Stimulated activated CD4-positive, alpha-beta T cell treated with anti-CD3 and anti-CD28 coated beads, Interleukin-15, amount 100 ng/mL, for 24 hours (primary cell): ENCODE results near the gene RIN2.

Experiments used
- DNase-seq: peaks from one replicate; pipeline ENCODE4 v3.0.0-alpha.2; 2020

RIN2 gene, protein sequence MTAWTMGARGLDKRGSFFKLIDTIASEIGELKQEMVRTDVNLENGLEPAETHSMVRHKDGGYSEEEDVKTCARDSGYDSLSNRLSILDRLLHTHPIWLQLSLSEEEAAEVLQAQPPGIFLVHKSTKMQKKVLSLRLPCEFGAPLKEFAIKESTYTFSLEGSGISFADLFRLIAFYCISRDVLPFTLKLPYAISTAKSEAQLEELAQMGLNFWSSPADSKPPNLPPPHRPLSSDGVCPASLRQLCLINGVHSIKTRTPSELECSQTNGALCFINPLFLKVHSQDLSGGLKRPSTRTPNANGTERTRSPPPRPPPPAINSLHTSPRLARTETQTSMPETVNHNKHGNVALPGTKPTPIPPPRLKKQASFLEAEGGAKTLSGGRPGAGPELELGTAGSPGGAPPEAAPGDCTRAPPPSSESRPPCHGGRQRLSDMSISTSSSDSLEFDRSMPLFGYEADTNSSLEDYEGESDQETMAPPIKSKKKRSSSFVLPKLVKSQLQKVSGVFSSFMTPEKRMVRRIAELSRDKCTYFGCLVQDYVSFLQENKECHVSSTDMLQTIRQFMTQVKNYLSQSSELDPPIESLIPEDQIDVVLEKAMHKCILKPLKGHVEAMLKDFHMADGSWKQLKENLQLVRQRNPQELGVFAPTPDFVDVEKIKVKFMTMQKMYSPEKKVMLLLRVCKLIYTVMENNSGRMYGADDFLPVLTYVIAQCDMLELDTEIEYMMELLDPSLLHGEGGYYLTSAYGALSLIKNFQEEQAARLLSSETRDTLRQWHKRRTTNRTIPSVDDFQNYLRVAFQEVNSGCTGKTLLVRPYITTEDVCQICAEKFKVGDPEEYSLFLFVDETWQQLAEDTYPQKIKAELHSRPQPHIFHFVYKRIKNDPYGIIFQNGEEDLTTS

DNA sequence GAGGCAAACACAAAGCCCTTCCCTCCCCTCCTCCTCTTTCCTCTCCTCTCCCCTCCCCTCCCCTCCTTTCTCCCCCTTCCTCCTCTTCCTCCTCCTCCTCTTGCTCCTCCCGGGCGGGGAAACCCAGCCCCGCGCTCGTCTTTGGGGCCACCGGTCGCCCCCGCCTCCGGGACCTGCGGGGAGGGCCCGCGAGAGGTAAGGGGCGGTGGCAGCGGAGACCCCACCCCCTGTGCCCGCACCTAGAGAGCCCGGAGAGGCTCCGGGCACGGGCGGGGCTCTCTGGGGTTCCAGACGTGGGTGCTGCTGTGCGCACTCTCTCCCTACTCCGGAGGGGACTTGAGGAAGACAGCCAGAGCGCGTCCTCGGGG, at the start of gene RIN2:
Gene RIN2 (plus strand): TSS at position 126 of the 368 bp plus-strand sequence. CDS start 131,344 bp downstream, outside the sequence.
- DNase-seq = peak; percentile 7

DNA sequence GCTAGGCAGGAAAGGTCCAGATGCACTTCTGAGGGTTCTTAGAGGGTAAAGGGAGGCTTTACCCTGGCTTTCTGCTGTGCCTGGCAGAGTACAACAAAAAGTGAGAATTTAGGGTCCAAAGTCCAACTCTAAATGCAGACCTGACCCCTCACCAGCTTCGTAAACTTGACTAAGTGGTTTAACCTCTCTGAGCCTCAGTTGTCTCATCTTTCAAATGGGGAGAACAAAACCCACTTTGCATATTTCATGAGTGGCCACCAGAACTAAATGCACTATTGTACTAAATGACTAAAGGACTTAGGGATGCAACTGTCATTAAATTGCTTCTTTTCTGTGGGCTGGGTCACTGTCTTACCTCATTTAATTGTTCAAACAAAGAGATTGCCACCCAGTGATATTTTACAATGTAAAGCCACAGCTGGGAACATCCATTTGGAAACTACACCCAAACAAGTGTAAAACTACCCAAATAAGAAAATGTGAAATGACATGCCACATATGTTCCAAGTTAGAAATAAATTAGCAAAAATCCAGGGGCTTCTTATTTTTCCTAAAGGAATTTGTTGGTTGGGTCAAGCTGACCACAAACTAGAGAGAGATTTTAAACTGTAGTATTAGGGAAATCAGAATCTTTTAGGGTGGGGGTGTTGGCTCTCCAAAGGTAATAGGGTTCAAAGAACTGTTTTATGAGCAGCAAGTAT, 48.3 kb upstream of the RIN2 start:
- no peak for DNase-seq

DNA sequence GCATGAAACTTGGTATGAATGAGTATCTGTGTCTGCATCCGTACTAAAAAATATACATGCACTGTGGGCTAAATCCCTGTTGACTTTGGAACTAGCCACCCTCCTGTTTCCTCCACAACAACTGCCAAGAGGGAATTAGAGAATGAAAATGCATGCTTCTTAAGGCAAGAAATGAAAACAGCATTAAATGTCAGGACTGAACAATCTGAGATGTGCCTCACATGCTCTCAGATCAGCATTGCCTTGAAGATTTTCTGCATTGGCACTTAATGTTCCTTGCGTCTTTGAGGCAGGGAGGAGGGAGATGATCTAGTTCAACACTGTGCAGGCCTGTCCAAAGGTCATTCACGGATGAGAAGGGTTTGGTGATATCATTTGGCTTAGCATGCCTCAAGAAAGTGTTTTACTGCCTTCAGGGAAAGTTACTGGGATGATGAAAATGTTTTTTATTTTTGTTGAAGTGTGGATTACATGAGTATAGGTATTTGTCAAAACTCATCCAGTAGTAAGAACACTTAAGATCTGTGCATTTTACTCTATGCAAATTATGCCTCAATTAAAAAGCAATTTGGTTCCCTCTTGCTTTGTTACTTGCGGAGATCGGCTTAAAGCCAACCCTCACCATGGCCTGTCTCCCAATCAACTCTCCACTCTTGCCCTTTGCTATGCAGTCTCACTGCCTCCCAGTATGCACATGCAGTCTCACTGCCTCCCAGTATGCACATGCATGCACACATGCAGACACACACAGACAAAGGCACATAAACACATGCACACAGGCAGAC, 47.5 kb upstream of the RIN2 start:
- DNase-seq = no peak

DNA sequence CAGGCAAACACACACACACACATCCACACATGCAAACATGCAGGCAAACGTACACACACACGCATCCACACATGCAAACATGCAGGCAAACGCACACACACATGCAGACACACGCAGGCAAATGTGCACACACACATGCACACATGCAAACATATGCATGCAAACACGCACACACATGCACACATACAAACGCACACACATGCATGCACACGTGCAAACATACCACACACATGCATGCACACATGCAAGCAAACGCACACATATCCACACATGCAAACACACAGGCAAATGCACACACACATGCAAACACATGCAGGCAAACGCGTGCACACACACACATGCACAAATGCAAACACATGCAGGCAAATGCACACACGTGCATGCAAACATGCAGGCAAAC, 46.9 kb upstream of the RIN2 start:
- DNase-seq = no peak

DNA sequence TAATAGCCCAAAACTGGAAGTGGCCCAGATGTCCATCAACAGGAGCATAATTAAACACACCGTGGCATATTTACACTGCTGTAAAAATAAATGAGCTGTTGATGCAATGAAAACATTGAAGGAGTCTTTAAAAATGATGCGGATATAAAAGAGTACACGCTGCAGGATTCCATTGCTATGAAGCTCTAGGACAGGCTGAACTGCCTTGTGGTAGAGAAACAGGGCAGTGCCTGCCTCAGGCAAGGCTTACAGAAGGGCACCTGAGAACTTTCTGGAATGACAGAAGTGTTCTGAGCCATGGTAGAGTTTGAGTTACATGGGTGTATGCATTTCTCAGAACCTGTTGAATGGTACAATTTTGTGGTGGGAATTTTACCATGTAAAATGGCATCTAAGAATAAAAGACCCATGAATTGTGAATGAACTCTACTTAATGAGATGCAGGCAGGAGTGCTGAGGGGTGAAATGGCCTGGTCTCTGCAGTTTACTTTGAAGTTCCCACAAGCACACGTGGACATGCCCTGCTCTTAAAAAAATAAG, 45.3 kb upstream of the RIN2 start:
- DNase-seq = no peak

DNA sequence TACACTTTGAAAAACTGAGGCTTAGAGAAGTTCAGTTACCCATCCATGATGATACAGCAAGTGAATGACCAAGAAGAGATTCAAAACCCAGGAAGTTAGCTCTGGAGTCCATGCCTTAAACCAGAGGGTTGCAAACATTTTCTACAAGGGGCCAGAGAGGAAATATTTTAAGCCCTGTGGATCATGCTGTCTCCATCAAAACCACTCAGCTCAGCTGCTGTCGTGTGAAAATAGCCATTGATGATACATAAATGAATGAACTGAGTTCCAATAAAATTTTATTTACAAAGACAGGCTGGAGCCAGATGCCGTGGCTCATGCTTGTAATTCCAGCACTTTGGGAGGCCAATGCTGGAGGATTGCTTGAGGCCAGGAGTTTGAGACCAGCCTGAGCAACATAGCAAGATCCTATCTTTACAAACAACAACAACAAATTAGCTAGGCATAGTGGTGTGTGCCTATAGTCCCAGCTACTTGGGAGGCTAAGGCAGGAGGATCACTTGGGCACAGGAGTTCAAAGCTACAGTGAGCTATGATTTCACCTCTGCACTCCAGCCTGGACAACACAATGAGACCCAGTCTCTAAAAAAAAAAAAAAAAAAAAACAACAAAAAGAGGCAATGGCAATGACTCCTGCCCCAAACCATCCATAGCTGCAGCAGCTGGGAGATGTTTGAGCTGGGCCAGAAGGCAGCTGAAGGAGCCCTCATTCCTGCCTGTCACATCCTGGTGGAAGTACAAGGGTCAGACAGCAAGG, 44.1 kb upstream of the RIN2 start:
- no peak for DNase-seq

DNA sequence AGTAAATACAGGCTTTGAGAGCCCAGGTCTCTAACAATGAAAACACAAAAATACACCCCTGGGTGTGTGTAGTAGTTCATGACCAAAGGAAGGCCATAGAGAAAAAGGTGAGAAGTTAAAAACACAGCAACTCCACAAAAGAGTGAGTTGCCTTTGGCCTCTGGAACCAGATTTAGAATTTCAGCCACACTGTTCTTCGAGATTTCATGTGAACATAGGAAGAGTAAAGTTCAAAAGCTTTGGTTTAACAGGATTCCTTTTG, 43.5 kb upstream of the RIN2 start:
- no peak for DNase-seq

DNA sequence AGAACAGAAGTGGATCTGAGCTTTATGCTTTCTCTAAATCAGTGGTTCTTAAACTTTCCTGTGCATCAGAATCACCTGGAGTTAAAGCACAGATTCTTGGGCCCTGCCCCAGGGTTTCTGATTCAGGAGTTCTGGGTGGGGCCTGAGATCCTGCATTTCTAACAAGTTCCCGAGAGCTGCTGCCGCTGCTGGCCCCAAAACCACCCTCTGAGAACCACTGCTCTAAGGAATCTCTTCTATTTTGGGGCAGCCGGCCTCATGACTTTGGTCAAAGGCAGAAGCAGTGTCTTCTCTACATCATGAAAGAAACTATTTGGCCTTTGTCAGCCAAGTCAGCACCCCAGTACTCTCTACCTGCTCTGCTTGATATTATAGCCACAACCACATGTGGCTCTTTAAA, 42.1 kb upstream of the RIN2 start:
- no peak for DNase-seq

DNA sequence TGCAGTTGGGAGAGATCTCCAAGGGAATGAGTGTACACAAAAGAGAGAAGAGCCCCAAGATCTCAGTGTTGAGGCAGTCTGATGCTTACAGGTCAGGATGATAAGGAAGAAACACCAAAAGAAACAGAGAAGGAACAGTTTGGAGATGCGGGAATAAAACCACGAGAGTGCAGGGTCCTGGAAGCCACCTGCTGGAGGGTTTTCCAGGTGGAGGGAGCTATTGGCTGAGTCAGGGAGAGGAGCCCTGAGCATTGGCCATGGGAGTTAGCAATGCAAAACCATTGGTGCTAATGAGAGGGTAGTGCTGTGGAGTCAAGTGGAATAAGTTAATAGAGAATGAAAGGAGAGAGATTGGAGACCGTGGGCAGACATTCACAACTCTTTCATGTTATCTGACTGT, 39.2 kb upstream of the RIN2 start:
- no peak for DNase-seq

DNA sequence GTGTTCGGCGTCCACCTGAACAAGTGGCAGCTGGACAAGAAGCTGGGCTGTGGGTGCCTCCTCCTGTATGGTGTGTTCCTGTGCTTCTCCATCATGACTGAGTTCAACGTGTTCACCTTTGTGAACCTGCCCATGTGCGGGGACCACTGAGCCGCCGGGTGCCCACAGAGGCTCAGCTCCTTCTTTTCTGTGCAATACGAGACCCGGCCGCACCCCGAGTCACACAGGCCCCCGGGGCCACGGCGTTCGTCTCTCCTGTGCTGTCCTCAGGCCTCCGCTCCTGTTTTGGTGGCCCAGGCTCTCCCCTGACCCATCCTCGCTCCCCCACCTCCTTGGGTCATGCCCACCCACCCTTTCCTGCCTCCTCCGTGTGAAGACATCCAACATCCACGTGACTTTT, 37.1 kb upstream of the RIN2 start:
- no peak for DNase-seq

DNA sequence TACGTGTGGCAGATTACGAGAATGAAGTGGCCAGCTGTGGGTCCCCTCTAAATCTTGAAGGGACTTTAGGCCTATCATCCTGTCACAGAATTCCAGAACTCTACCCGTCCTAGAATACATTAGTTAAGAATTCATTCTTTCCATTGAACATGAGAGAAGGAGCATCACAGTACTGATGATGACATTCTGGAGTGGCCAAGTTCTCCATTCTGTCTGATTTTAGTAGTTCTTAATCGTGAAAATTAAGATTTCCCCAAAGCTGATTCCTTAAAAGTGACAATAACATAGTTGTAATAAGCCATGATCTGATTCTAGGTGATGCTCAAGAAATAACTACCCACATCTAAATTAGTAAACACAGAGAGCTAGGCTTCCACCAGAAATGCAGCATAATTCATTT, 35.0 kb upstream of the RIN2 start:
- DNase-seq = no peak

DNA sequence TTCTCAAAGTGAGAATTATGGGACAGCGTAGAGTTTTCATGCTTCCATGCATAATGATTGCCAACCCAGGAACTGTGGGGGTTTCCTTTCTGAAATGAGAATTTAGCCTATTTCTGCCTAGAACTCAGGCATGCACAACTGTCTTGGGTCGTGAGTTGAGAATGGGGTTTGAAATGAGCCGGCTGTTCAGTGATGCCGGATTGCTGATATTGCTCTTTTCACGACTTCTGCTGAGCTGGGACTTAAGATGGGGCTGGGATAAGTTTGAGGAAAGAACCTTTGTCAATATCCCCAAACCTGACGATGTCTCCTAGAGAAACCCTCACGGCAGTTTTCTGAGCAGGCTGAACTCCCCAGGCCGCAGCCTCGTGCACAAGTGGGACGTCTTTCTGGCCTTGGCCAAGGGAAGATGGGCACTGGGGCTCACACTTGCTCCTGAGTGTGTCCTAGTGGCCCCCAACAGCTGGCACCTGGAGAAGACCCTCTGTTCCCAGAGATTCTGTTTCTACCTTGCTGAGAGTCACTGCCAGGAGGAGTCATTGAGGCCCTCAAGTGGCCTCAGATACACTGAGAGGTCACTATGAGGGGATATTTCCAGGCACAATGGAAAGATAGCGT, 34.1 kb upstream of the RIN2 start:
- DNase-seq = no peak

DNA sequence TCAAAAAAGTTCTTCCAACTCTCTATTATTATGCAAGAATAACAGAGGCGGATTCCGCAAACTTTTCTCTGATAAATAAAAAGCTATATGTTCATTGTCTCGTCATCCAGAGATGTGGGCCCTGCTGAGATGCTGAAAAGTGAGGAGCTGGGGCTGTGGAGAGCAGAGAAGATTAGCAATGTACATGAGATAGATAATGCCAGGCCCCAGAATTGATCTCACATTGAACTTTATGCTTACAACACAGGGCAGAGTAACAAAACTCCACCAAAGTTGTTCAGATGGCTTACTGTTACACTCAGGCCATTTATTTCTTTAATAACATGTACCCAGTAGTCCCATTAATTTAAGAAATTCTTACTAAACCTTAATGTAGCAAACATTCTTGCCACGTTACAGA, 32.7 kb upstream of the RIN2 start:
- DNase-seq = no peak

DNA sequence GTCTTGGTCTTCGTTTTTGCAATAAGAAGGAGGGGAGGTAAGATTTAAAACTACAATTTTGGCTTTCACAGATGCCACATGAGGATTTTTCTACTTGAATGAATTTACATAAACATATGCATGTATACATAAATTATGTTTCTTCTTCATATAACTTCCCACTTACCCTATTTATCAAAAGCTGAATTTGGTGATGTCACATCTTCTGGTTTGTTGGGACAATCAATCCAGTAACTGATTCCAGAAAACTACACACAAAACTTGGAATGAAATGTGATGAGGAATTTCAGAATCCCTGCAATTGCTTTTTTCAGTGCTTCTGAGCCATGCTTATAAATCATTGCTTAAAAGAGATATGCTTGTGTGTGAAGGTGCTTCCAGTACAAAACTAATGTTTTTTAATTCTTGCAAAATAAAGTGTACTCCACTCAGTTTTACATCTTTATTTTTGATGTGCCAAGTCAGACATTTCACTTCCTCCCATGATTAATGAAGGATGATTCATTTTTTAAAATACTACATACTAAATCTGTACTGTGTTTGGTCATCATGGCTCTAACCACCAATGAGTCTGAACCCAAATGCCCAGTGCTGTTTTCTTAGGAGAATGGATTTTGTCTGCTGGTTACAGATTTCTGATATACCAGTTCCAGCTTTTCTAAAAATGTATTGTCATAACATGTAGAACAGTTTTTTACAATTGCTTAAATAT, 32.1 kb upstream of the RIN2 start:
- DNase-seq = no peak

DNA sequence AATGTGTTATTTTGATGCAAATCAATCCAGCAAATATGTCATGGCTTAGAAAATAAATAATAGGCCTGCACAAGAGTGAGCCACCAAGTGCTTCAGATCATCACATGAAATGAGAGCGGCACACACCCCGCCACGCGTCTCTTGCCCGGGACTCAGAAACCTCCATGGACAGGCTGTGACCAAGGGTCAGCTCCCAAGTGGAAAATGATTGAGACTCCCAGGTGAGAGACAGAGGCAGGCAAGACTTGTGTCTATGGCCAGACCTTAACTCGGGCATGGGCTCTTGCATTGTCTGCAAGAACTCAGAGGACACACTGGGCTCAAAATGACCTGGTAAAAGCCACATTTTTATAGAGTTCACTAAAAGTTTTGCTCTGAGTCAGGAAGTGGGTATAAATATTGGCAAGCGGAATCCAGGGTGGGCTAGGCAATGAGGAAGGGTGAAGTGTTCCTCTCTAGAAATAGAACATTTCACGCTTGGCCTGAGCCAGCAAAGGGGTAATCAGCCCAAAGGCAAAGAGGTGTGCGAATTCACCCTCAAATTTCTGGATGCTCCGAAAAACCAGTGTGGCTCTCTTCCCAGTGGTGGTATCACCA, 30.7 kb upstream of the RIN2 start:
- no peak for DNase-seq

DNA sequence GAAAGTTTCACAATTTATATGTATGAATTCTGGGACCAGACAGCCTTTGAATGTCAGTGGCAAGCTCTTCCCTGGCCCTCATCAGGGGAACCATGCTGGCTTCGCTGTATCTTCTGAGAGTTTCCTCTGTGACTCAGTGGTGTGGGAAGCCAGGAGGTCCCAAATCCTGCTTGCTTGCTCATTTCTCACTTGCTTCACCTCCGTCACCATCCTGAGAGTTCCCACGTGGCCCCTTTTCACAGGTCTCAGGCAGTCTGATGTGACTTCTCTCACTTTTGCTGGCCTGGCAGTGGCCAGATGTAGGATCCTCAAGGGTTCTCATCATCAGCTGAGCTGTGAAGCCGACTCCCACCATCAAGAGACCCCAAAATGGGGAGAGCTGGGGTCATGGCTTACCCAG, 28.4 kb upstream of the RIN2 start:
- no peak for DNase-seq

DNA sequence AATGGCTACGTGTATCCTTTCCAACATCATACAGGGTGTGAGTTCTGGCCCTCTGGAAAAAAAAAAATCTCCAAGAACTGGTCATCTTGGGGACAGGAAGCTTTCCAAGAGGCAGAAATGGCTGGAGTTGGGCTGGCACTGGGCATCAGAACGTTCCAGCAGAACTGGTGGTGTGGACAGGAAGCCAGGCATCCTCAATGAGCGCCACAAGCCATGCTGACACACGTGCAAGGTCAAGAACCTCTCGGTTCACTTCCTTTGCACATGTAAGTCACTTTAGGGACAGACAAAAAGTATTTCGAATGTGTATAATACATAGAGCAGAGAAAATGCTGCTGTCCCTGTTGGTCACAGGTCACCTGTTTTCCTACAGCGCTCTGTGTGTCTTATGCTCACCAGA, 27.4 kb upstream of the RIN2 start:
- DNase-seq = no peak

DNA sequence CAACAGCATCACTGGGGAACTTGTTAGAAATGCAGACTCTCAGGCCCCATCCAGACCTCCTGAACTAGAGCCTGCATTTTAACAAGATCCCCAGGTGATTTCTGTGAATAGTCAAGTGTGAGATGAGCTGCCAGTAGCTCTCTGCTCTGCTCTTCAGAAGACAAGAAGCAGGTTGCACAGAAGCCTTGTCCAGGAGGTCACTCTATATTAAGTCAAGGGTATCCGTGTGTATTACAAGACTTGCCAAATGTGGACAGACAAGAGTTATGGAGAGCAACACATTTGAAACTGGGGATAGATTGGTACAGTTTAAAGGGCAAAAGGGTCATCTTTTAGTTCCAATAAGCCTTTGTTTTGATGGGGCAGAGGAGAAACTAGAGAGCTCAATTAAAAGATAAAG, 23.2 kb upstream of the RIN2 start:
- DNase-seq = no peak

DNA sequence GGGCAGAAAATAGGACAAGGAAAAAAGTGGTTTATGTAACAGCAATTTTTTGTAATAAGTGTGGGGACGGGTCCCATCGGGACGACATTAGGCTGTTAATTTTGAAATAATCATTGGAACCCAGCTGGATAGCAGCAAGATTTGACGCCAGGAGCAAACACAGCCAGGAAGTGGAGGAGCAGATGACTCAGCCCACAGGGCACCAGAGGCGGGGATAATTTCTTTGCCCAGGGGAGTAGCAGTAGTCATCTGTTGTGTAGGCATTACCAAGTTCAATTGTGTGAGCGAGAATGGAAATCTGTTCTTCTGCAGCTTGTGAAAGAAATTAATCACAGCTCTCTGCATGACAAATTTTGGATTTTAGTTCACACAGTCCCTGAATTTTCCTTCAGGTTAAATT, 22.6 kb upstream of the RIN2 start:
- DNase-seq = peak; percentile 35

DNA sequence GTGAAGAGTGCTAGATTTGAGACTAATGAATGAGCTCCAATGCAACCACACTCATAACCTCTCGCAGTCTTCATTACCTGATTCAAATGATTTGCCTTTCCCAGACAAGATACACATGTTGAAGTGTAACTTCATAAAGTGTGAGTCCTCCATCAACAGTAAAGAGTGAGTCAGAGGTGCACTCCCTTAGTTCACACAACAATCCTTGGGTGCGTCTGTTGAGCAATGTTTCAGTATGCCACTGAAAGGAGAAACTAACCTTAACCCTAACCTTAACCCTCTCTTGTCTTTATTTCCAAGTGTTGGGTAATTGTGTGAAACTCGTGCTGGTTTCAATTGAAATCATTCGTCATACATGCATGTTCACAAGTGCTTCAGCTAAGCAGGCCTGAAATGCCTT, 21.0 kb upstream of the RIN2 start:
- DNase-seq = peak; percentile 11
